NCI-H69 (cell line): ENCODE data around the gene PEX14.
A peak's percentile ranks its signal among the peaks of the same experiment; 100 is the strongest.

Experiments
- DNase-seq: peaks from one replicate; lab custom pipeline; 2025; lab: John Stamatoyannopoulos, UW

Gene PEX14

DNA sequence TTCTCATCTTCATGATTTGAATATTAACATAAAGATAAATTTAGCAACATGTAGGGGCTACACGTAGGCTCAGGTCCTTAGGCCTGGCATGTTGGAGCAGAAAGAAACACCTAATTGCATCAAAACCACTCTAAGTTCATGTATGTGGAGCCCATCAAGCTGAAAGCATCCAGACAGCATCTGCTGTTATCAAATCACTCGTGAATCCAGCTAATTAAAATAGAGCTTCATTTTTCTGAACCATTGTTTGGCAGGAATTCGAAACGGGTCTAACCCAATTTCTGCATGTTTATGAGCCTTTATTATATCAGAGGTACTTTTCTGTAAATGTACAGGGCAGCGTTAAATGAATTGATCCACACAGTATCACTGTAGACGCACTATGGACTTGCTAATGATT is 45.7 kb downstream of the PEX14 start:
- DNase-seq, result no peak

DNA sequence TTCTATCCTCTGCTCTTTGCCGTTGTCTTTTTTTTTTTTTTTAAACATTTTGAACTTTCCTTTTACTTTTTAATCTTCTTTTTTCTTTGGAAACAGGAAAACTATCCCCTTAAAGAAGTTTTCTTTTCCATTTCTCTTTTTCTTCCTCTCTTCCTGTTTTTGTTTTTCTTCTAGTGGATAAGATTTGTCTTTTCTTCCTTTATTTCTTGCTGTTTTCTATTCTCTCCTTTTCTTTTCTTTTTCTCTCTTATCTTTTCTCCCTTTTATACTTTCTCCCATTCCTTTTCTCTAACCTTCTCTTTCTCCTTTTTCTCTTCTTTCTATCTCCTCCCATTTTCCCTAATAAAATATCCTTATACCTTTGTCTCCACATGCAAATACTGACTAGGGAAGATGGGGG is 46.2 kb downstream of the PEX14 start:
- DNase-seq, result no peak

- DNase-seq, result no peak
Measured at GRCh38 chr1:10521537-10522157, 46.9 kb downstream of the PEX14 start.

- peak; percentile 33 for DNase-seq
Measured at GRCh38 chr1:10522322-10522860, 47.6 kb downstream of the PEX14 start.

DNA sequence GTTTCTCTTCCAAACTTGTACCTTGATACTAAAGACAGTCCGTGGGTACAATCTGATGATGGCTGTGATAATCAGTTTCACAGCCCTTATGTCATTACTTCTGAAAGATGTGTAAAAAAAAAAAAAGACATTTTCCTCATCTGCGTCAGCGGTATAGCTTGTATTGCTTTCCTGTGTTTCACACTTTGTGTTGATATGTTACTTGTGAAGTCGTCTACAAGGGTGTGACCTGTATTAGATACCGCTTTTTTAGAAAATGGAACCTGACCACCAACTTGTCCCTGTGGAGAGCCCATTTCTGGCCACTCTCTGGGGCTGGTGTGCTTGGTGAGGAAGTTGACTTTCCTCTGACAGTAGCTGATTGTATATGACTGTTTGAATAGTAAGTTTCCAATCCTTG is 50.5 kb downstream of the PEX14 start:
- no peak for DNase-seq

- peak; percentile 23 for DNase-seq
Measured at GRCh38 chr1:10528066-10529014, 53.6 kb downstream of the PEX14 start.

- no peak for DNase-seq
Measured at GRCh38 chr1:10529091-10529490, 54.3 kb downstream of the PEX14 start.

- DNase-seq, result peak; percentile 80
Measured at GRCh38 chr1:10529765-10530164, 55.0 kb downstream of the PEX14 start.

GRCh38 chr1:10530281-10530740 is 55.6 kb downstream of the PEX14 start:
- peak; percentile 80 for DNase-seq

DNA sequence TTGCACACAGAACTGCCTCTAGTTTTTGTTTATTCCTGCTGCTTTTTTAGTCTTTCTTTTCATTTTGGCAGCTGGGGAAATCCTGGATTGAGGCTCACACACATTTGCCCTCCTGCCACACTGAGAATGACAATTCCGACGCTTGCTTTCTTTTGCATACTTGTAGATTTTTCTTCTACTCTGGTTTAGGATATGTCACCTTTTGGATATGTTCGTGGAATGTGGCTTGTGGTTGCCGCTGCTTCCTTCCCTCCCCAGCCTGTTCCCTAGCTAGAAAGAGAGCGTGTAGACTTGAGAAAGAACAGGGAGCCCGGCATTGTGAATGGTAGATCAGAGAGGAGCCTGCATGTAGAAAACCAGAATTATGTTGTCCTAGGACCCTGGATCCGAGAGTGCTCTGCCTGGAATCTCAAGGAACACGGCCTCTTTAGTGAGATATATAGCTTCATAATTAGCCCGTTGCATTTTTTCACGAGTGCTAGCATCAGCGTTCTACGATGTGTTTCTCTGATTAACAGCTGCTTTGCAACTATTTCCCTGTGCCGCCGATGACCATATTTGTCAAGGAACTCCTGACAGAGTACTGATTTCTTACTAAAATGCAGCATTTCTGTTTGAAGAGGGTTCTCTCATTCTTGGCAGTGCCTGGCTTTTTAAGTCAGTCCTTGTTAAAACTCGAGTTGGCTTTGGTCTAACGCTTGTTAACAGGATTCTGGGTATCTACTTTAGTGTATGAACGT is 56.2 kb downstream of the PEX14 start:
- no peak for DNase-seq

- no peak for DNase-seq
Measured at GRCh38 chr1:10532362-10532761, 57.6 kb downstream of the PEX14 start.

GRCh38 chr1:10534519-10534918 is 59.8 kb downstream of the PEX14 start:
- DNase-seq, result no peak

DNA sequence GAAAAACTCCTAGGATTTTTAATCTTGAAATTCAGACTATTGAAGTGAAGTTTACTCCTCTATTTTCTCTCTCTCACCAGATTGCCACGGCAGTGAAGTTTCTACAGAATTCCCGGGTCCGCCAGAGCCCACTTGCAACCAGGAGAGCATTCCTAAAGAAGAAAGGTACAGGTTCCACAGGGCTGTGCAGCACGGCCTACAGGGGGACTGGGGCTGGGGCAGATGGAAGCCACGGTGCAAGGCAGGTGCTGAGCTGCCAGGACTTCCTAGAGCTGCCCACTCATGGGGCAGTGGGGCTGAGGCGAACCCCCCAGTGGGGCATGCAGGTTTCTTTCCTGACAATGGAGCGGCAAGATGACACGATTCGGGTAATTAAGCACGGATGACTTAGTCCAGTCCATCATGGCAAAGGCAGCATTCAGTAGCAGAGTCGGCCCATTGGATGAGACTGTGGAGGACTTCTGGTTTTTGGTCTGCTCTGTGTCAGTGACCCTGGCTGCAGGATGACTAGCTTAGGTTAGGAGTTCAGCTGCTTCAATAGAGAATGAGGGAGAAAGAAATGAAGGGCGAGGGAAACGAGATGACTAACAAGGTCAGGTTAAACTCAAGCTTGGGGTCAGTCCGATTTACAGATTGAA is 61.5 kb downstream of the PEX14 start:
- no peak for DNase-seq

GRCh38 chr1:10537082-10537766 is 62.5 kb downstream of the PEX14 start:
- peak; percentile 53 for DNase-seq

DNA sequence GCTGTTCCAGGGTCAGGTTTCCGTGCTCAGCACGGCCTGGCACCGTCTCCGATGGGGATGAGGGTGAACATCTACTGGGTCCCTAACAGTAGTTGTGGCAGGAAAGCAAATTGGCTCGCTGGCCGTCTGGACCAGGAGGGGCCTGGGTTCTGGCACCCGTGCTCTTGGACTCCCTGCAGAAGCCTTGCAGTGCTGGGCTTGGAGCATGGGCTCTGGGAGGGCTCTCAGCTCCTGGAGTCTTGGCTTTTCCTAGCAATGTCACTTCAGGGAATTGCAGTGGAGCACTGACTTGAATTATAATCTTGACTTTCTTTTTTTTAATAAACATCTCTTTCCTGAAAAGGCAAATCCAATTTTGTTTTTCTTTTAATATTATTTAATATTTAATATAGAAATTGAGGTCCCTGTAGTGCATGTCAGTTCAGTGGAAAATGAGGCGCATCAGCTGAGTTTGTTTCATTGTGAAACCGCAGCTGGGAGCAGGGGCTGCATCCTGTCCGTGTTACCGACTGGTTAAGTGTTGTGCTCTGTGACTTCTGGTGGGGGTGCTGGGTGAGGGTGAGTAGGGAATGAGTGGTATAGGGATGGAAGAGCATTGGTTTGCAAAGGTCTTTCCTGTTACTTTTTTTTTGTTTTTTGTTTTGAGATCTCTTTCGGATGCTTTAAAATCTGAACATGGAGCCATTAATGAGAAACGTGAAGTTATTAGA is 64.1 kb downstream of the PEX14 start:
- DNase-seq, result no peak

DNA sequence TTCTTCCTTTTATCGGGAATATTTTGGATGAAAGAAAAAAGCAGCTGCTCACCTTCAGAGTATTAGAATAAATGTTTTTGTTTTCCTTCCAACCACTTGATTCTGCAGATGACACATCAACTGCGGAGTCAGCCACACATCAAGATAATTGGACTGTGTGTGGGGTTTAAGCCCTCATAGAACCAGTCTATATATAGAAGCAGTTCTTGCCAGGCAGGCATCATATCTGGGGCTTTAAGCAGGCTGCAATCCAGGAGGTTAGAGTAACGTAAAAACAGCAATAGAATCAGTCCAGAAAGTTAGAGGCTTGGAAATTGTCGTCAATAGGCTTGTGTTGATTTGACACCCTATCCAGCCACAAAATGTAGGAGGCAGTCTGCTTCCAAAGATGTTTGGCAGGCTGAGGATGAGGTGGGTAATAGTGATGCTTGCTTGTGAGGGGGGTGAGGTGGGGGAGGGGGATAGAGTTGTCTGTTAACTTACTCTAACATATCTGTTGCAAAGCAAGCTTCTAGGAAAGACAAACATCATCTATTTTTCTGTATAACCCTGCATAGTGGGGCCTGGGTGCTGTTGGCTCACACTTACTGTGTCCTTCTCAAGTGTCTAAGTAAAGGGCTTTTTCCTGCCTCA is 64.8 kb downstream of the PEX14 start:
- no peak for DNase-seq

DNA sequence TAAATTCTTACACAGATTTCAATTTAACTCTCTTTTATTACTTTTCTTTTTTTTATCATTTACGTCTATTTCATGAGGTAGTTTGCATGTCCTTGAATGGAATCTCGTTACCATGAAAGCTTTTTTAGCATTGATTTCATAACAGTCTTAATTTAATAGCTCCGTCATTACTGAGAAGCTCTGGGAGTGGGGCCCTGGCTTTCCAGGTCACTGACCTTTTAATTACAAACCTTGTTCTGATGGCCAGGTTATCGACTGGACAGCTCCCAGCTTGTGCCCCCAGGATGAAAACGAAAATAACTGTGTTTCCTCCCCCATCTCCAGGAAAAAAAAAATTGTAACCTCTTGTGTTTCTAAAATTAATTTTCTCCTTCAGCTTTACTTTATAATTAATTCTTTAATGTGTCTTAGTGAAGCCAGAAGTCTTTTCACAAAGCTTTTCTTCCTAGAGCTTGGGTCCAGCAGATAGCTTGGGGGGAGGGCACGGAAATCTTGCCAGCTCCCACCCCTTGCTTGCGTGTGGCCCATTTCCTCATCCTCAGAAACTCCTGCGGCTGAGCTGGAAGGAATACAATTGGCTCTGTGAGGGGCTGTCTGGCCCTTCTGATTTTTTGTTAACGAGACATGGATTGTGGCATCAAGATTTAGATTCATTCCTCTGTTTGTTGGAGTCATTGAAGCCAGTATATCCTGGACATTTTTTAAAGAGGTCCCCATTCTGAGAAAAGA is 65.7 kb downstream of the PEX14 start:
- DNase-seq, result no peak

- no peak for DNase-seq
Measured at GRCh38 chr1:10541286-10541685, 66.5 kb downstream of the PEX14 start.

DNA sequence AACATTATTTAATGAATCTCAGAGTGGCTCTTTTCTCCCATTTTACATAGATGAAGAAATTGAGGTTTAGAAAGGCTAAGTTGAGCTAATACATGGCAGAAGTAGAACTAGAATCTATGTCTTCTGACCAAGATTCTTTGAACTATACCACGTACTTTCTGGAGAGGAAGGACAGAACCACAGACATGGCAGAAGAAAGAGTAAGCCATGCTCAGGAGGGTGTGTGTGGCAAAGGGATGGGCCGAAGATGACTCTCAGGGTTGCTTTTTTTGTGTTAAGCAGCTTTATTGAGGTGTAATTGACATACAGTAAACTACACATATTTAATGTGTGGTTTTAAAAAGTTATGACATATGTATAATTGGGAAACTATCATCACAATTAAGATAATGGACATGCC is 69.5 kb downstream of the PEX14 start:
- no peak for DNase-seq
